Stimulated activated CD4-positive, alpha-beta T cell treated with anti-CD3 and anti-CD28 coated beads, TNF-alpha, amount 100 ng/mL, for 48 hours (primary cell): Measurements from ENCODE around the gene IRAG1.
A peak's percentile ranks its signal among the peaks of the same experiment; 100 is the strongest.

Experiments
- DNase-seq, 3 donors: peaks; one replicate each; pipeline ENCODE4 v3.0.0-alpha.2; 2020; ENCODE audit warnings: low read depth in 3 of 3

Gene IRAG1

GRCh38 chr11:10666556-10667520, 26.7 kb downstream of the IRAG1 start:
- no peak for DNase-seq

- no peak for DNase-seq
These were observed 29.1 kb downstream of the IRAG1 start for GRCh38 chr11:10664496-10664895.

DNA sequence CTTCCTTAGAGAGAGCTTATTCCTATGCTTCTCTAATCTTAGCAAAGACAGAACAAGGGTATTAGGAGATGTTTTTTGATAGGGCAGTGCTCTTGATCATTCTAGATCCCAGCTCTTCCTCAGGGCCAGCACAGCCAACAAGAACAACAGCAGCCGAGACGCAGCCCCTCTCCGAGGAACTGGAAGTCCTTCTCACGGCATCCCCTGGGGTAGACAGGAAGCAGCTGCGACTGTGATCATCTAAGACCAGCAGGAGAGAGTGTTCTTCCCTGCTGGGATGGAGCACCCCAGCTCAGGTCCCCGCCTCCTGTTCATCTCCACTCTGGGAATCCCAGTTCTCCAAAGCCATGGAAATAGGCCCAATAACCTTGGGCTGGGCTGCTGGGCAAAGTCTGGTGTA, 29.6 kb downstream of the IRAG1 start:
- no peak for DNase-seq

DNA sequence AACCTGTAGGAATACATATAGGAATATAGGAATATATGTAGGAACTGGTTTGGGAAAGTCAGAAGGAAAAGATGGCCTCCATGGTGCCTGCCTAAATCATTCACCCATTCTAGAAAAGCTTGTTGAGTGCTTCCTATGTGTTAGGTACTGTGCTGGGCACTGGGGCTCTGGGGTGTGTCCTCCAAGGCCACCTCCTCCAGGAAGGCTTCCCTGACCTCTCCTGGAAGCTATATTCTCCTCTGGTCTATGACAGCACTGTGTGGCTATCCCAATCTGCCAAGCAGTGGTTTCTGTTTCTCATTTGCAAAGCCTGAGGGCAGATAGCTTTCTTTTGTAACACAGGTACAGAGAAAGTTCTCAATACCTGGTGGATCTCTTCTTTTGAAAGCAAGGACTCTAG, 30.2 kb downstream of the IRAG1 start:
- DNase-seq: no peak

GRCh38 chr11:10660323-10660722, 33.2 kb downstream of the IRAG1 start:
- no peak for DNase-seq

DNA sequence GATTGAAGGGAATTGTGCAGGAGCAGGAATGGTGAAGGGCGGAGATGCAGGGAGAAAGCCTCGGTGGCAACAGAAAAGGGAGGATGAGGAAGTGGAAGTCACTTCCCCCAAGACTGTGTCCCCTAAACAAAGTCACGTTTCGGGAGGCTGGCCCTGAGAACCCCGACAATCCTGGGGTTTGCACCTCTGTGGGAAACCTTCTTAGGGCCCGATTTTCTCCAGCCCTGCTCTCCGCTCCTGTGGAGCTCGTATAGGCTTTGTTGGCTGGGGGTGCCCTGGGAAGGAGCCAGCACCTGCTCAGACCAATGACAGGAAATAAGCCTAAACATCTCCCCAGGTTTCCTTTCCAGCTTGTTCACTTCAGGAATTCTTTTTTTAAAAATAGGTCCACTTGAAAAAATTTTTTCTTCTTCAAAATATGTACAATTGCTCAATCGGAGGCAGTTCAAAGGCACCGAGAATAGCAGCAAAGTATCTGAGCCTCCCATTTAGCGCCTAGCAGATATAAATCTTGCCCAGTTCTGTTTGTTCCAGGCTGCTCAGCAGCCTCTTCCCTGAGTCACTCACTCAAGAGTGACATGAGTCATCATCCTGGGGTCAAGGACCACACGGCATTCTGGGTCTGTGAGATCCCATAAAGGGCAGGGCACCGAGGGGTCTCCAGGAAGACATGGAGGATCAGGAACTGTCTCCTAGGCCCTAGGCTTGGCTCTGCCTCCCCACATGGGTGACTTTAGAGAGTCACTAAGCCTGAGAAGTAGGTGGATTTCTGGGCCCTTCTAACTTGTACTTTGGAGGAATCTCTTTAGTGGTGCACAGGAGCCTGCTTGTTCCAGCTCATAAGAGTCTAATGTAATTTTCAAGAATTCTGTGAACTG, 34.0 kb downstream of the IRAG1 start:
- DNase-seq: no peak

DNA sequence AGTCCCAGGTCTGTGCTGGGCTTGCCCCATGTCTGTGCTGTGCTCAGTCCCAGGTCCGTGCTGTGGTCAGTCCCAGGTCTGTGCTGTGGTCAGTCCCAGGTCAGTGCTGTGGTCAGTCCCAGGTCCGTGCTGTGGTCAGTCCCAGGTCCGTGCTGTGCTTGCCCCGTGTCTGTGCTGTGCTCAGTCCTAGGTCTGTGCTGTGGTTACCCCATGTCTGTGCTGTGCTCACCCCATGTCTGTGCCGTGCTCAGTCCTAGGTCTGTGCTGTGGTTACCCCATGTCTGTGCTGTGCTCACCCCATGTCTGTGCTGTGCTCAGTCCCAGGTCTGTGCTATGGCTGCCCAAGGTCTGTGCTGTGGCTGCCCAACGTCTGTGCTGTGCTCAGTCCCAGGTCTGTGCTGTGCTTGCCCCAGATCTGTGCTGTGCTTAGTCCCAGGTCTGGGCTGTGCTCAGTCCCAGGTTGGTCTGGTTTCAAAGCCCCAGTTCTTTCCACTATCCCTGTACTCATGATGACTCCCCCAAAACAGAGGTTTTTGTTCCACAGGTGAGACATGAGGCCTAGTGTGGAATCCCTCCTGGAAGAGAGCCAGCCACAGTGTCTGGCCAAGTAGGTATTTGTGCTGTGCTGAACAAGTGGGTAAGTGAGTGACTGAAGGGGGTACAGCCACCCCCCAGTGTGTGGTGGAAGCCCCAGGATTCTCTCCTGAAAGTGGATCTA, 34.8 kb downstream of the IRAG1 start:
- no peak for DNase-seq

DNA sequence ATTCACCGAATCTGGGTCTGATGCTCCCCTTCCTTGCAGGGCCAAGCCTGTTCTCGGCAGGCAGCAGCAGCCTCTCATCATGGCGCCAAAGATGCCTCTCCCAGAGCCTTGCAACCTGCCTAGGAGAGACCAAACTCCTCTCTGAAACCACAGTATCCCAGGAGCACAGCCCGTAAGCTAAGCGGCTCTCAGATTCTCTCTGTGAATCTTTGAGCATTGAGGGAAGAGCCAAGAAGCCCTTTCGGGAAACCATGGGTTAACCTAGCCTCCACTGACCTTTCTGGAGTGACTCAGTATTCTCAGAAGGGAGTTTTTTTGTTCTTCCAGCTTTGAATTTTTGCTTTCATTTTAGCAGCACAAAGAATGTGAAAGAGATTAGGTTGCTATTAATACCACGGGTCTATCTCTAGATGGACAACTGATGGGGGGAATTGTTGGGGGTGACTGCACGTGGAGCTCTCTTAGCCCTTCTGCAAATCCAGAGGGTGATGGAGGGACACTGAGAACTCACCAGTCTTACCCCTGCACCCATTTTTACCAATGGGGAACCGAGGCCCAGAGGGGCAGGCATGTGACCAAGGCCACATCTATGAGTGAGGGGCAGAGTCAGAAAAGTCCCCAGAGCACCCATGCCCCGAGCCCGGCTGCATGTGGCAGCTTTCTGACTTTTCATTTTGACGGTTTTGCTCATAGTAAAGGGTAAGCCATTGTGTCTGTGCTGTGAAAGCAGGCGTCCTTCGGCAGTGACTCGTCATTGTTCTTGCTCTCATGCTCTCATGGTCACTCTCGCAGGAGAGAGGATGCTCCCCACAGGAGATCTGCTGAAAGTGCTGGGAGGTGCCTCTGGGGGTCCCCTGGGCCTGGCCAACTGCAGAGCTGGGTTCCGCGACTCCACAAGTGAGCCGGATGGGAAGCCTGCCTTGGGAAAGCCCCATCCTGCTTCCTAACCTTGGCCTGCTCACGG, 36.0 kb downstream of the IRAG1 start:
- DNase-seq: peak in 1 of 3 donors; percentile 15

DNA sequence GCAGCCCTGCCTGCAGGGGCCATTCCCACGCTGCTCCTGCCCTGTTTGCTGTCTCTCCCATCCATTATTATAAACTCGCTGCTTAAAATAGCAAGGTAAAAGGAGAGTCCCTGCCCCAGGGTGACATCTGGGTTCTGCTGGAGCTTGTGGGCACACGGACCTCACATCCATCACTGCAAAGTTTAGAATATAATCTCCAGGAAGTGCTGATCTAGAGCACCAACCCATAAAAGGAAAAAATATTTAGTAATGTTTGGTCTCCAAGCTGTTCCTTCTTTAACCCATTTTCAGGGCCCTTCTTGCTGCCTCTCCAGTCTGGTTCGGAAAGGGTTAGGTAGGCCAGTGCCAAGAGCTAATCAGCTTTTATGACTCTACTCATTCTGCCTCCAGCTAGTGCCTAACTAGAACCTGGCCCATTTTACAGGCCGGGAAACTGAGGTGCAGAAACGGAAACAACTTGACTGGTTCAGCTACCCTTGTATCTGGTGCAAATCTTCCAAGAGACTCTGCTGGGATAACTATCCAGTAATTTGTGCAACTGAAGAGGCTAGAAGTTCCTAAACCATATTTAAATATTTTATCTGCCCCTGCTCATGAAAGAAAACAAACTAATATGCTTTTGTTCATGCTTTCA, 37.5 kb downstream of the IRAG1 start:
- DNase-seq: no peak

DNA sequence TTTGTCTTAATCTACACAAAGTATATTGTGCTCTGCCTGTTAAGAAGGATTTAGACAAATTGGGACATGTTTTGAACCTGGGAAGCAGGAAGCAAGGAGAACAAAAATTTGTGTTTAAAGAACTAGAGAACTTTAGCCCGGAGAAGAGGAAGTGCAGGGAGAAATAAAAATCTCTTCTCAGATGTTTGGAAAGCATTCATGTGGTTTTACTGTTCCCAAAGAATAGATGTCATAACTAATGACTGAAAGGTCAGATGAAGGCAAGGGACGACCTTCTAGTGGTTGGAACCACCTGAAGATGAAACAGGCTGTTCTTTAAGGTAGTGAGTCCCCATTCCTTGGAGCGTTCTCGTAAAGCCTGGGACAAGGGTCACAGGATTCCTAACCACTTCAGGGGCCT, 38.3 kb downstream of the IRAG1 start:
- no peak for DNase-seq

DNA sequence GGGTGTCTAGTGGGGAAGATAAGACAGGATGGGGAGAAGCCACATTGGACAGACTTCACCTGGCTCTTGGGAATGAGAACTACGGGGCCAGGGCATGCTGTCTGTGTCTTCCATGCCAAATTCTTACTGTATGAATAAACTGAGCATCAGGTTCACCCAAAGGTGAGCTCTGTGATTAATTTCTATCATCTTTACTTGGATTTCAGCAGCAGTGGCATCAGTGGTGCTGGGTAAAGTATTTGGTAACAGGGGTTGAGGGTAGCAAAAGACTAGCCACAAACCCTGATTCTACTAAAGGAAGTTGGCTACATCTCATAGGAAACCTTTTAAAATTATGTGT, 38.8 kb downstream of the IRAG1 start:
- no peak for DNase-seq

GRCh38 chr11:10653946-10654810, 39.4 kb downstream of the IRAG1 start:
- peak in 1 of 3 donors; percentile 23 for DNase-seq

DNA sequence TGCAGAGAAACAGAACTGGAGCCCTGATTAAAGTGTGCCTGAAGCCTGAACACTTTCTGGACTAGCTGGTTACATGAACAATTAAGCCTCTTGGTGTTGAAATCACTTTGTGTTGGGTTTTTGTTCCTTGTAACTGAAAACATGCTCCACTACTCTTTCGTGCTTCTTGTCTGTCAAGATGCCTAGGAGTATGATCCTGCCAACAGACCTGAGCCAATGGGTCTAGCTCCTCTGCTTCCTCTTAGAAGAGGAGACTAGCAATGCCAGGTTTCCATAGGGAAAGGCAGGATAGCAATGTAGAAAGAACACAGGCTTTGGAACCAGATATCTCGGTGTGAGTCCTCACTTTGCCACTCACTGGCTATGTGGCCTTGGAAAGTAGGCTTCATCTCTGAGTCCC, 40.3 kb downstream of the IRAG1 start:
- no peak for DNase-seq

- no peak for DNase-seq
These were observed 41.7 kb downstream of the IRAG1 start for GRCh38 chr11:10651656-10652361.

- no peak for DNase-seq
These were observed 42.9 kb downstream of the IRAG1 start for GRCh38 chr11:10650630-10651029.

- no peak for DNase-seq
These were observed 43.4 kb downstream of the IRAG1 start for GRCh38 chr11:10650166-10650565.

DNA sequence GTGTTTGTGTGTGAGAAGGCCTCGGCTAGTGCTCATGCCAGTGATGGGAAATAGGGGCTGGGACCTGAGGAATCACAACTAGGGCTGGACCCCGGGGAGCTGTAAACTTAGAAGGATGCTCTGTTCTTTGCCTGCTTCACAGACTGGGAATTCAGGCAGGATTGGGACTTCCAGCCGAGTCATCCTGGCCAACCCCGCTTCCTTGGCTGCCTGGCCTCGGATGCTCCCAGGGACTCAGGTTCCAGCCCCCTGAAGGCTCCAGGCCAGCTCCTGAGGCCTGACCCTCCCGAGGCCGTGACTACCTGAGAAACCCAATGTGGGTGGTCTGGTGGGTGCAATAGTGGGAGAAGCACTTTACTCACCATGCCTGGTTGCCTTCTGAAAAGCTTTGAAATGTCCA, 44.7 kb downstream of the IRAG1 start:
- no peak for DNase-seq

DNA sequence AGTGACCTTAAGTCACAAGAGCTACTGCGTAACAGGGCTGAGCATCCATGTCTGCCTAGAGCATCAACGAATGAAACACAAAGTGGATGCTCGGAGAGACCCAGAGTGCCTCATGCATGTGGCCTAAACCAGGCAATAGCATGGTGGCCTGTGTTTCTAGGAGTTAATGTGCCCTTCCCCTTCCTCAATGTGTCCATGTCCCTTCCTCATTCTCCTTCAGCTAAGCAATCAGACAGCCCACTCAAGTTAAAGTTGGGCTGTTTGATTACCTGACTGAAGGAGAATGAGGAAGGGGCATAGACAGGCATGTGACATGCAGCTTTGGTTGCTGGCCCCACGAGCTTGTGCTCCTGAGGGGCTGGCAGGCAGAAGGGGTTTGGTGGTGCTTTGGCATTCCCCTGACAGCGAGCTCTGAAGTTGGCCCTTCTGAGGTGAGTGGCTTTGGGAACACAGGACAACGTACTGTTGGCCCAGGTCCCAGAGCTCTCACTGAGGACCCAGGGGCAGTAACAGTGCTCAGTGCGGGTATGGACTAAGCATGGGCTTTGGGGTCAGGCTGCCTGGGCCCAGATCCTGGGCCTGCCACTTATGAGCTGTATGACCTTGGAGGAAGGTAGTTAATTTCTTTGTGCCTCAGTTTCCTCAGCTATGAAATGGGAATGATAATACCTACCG, 46.7 kb downstream of the IRAG1 start:
- DNase-seq: no peak
